ENCODE data around the gene AQP7. TPM values are rescaled to one million over a fixed set of nuclear protein-coding genes. Genes with fewer than 3 reads are reported as not detected.

The AQP7 gene
- total RNA-seq, 2 experiments from 2014 or later, result 0.12 to 0.36 TPM

GRCh38 chr9:33442125-33442524 is 39.8 kb upstream of the AQP7 start:
- Mint-ChIP-seq H3K27ac (no peak overlapping the region), H3K4me3 (no peak overlapping the region), H3K27me3 (no peaks in the 10 kb centered on the region), H3K4me1 (ENCODE audit: low read depth) (peaks cover 35% of the 10 kb centered on the region), H3K9me3 (no peaks in the 10 kb centered on the region), H3K36me3 (peaks cover 5% of the 10 kb centered on the region)
- intact Hi-C loops (cut with micrococcal nuclease), result no loop called here
- no peak for DNase-seq
- POLR2A ChIA-PET, result no interaction called here
- CTCF ChIA-PET, result interaction anchor here (1.6 to 22.0 kb wide), 3 partner anchors 10 to 26 kb away, joined by 8 to 386 read pairs (median 15); partner anchors contain the start of gene NOL6

- Mint-ChIP-seq H3K36me3 (peaks cover 5% of the 10 kb centered on the region), H3K27ac (no peak overlapping the region), H3K4me1 (ENCODE audit: low read depth) (peaks cover 20% of the 10 kb centered on the region), H3K9me3 (no peaks in the 10 kb centered on the region), H3K4me3 (no peak overlapping the region), H3K27me3 (no peaks in the 10 kb centered on the region)
- ChIA-PET POLR2A (interaction anchor here (0.7 kb wide), 1 partner anchor 13 kb away, joined by 3 read pairs; no protein-coding TSS in a partner anchor), CTCF (interaction anchor here (1.3 to 22.0 kb wide), 4 partner anchors 12 to 37 kb away, joined by 4 to 386 read pairs (median 16); partner anchors contain the start of gene NOL6)
- intact Hi-C loops (cut with micrococcal nuclease), result no loop called here
- no peak for DNase-seq
Observed at GRCh38 chr9:33440609-33441008, 38.2 kb upstream of the AQP7 start.

GRCh38 chr9:33440204-33440603 is 37.8 kb upstream of the AQP7 start:
- Mint-ChIP-seq H3K4me1 (ENCODE audit: low read depth) (peaks cover 16% of the 10 kb centered on the region), H3K27ac (peak overlapping the region; percentile 29), H3K4me3 (no peak overlapping the region), H3K9me3 (no peaks in the 10 kb centered on the region), H3K27me3 (no peaks in the 10 kb centered on the region), H3K36me3 (peaks cover 5% of the 10 kb centered on the region)
- CTCF ChIA-PET, result interaction anchor here (1.3 to 22.0 kb wide), 4 partner anchors 13 to 27 kb away, joined by 5 to 386 read pairs (median 16); partner anchors contain the start of gene NOL6
- POLR2A ChIA-PET, result no interaction called here
- intact Hi-C loops (cut with micrococcal nuclease), result no loop called here
- no peak for DNase-seq

- DNase-seq, result no peak
- CTCF ChIA-PET, result interaction anchor here (1.3 to 4.2 kb wide), 3 partner anchors 13 to 27 kb away, joined by 5 to 17 read pairs (median 15); no protein-coding TSS in a partner anchor
- H3K27me3 Mint-ChIP-seq, result no peaks in the 10 kb centered on the region
- no peak overlapping the region for H3K4me3 Mint-ChIP-seq
- peak overlapping the region; percentile 29 for H3K27ac Mint-ChIP-seq
- peaks cover 14% of the 10 kb centered on the region for H3K4me1 Mint-ChIP-seq (ENCODE audit: low read depth)
- POLR2A ChIA-PET, result no interaction called here
- no peaks in the 10 kb centered on the region for H3K9me3 Mint-ChIP-seq
- peaks cover 4% of the 10 kb centered on the region for H3K36me3 Mint-ChIP-seq
- intact Hi-C loops (cut with micrococcal nuclease), result no loop called here
Observed at GRCh38 chr9:33439731-33440130, 37.4 kb upstream of the AQP7 start.

GRCh38 chr9:33438926-33439680 is 36.7 kb upstream of the AQP7 start:
- no peak overlapping the region for H3K4me3 Mint-ChIP-seq
- ChIA-PET POLR2A (no interaction called here), CTCF (interaction anchor here (1.3 to 4.2 kb wide), 2 partner anchors 14 to 28 kb away, joined by 5 to 17 read pairs; no protein-coding TSS in a partner anchor)
- H3K36me3 Mint-ChIP-seq, result peaks cover 3% of the 10 kb centered on the region
- intact Hi-C loops (cut with micrococcal nuclease), result no loop called here
- peaks cover 12% of the 10 kb centered on the region for H3K4me1 Mint-ChIP-seq (ENCODE audit: low read depth)
- H3K27ac Mint-ChIP-seq, result no peak overlapping the region
- no peak for DNase-seq
- no peaks in the 10 kb centered on the region for H3K9me3 Mint-ChIP-seq
- H3K27me3 Mint-ChIP-seq, result no peaks in the 10 kb centered on the region

GRCh38 chr9:33437898-33438297 is 35.5 kb upstream of the AQP7 start:
- intact Hi-C loops (cut with micrococcal nuclease), result no loop called here
- H3K27ac Mint-ChIP-seq, result no peak overlapping the region
- no peaks in the 10 kb centered on the region for H3K27me3 Mint-ChIP-seq
- POLR2A ChIA-PET, result no interaction called here
- CTCF ChIA-PET, result interaction anchor here (0.9 to 4.2 kb wide), 3 partner anchors 9 to 18 kb away, joined by 3 to 17 read pairs (median 4); partner anchors contain the start of gene AQP3
- H3K4me3 Mint-ChIP-seq, result no peak overlapping the region
- peaks cover 3% of the 10 kb centered on the region for H3K36me3 Mint-ChIP-seq
- no peaks in the 10 kb centered on the region for H3K9me3 Mint-ChIP-seq
- no peak for DNase-seq
- peaks cover 14% of the 10 kb centered on the region for H3K4me1 Mint-ChIP-seq (ENCODE audit: low read depth)

- peaks cover 3% of the 10 kb centered on the region for H3K36me3 Mint-ChIP-seq
- DNase-seq, result no peak
- ChIA-PET CTCF (interaction anchor here (0.9 to 4.2 kb wide), 2 partner anchors 16 to 22 kb away, joined by 6 to 17 read pairs; no protein-coding TSS in a partner anchor), POLR2A (no interaction called here)
- no peak overlapping the region for H3K27ac Mint-ChIP-seq
- intact Hi-C loops (cut with micrococcal nuclease), result no loop called here
- no peaks in the 10 kb centered on the region for H3K9me3 Mint-ChIP-seq
- H3K27me3 Mint-ChIP-seq, result no peaks in the 10 kb centered on the region
- peaks cover 14% of the 10 kb centered on the region for H3K4me1 Mint-ChIP-seq (ENCODE audit: low read depth)
- H3K4me3 Mint-ChIP-seq, result no peak overlapping the region
Observed at GRCh38 chr9:33437205-33437604, 34.8 kb upstream of the AQP7 start.

GRCh38 chr9:33436445-33436844 is 34.1 kb upstream of the AQP7 start:
- Mint-ChIP-seq H3K36me3 (peaks cover 3% of the 10 kb centered on the region), H3K4me3 (no peak overlapping the region), H3K27me3 (no peaks in the 10 kb centered on the region), H3K4me1 (ENCODE audit: low read depth) (peaks cover 16% of the 10 kb centered on the region), H3K27ac (no peak overlapping the region), H3K9me3 (no peaks in the 10 kb centered on the region)
- ChIA-PET POLR2A (interaction anchor here (0.9 kb wide), 1 partner anchor 17 kb away, joined by 3 read pairs; no protein-coding TSS in a partner anchor), CTCF (interaction anchor here (0.9 to 4.2 kb wide), 3 partner anchors 16 to 21 kb away, joined by 4 to 17 read pairs (median 6); no protein-coding TSS in a partner anchor)
- intact Hi-C loops (cut with micrococcal nuclease), result no loop called here
- no peak for DNase-seq

GRCh38 chr9:33435821-33436277 is 33.5 kb upstream of the AQP7 start:
- ChIA-PET CTCF (interaction anchor here (1.0 to 5.4 kb wide), 2 partner anchors 18 to 20 kb away, joined by 4 to 28 read pairs; no protein-coding TSS in a partner anchor), POLR2A (interaction anchor here (0.9 kb wide), 1 partner anchor 18 kb away, joined by 3 read pairs; no protein-coding TSS in a partner anchor)
- Mint-ChIP-seq H3K4me3 (no peak overlapping the region), H3K9me3 (no peaks in the 10 kb centered on the region), H3K27ac (no peak overlapping the region), H3K36me3 (peaks cover 3% of the 10 kb centered on the region), H3K27me3 (no peaks in the 10 kb centered on the region), H3K4me1 (ENCODE audit: low read depth) (peaks cover 18% of the 10 kb centered on the region)
- intact Hi-C loops (cut with micrococcal nuclease), result no loop called here
- DNase-seq, result no peak

GRCh38 chr9:33434317-33435105 is 32.1 kb upstream of the AQP7 start:
- H3K27ac Mint-ChIP-seq, result no peak overlapping the region
- CTCF ChIA-PET, result interaction anchor here (1.5 to 5.4 kb wide), 2 partner anchors 19 to 32 kb away, joined by 4 to 28 read pairs; no protein-coding TSS in a partner anchor

GRCh38 chr9:33433871-33434270 is 31.5 kb upstream of the AQP7 start:
- intact Hi-C loops (cut with micrococcal nuclease), result no loop called here
- no peak overlapping the region for H3K27ac Mint-ChIP-seq
- H3K4me3 Mint-ChIP-seq, result no peak overlapping the region

More at GRCh38 chr9:33434317-33435105, 32.1 kb upstream of the AQP7 start:
- no peaks in the 10 kb centered on the region for H3K36me3 Mint-ChIP-seq
- peaks cover 21% of the 10 kb centered on the region for H3K4me1 Mint-ChIP-seq (ENCODE audit: low read depth)
- H3K27me3 Mint-ChIP-seq, result no peaks in the 10 kb centered on the region
- H3K4me3 Mint-ChIP-seq, result no peak overlapping the region
- POLR2A ChIA-PET, result no interaction called here
- intact Hi-C loops (cut with micrococcal nuclease), result no loop called here
- H3K9me3 Mint-ChIP-seq, result no peaks in the 10 kb centered on the region
- DNase-seq, result no peak

More at GRCh38 chr9:33433871-33434270, 31.5 kb upstream of the AQP7 start:
- ChIA-PET CTCF (interaction anchor here (1.5 to 5.4 kb wide), 3 partner anchors 18 to 32 kb away, joined by 4 to 28 read pairs (median 17); no protein-coding TSS in a partner anchor), POLR2A (no interaction called here)
- no peaks in the 10 kb centered on the region for H3K9me3 Mint-ChIP-seq
- H3K36me3 Mint-ChIP-seq, result no peaks in the 10 kb centered on the region
- H3K4me1 Mint-ChIP-seq (ENCODE audit: low read depth), result peaks cover 21% of the 10 kb centered on the region
- DNase-seq, result no peak
- H3K27me3 Mint-ChIP-seq, result no peaks in the 10 kb centered on the region
